ENCODE results near the gene ZNF608. TPM values are rescaled to one million over a fixed set of nuclear protein-coding genes. Genes with fewer than 3 reads are reported as not detected.

ZNF608 gene
- total and polyA plus RNA-seq, 3 donors from 2014 or later: 28.7 to 42.4 (median 42.1) TPM

- Histone ChIP-seq H3K36me3 (ENCODE audit: low read depth, missing control alignments) (no peaks in the 10 kb centered on the region), H3K9me3 (no peaks in the 10 kb centered on the region), H3K27ac (no peak overlapping the region), H3K4me1 (no peaks in the 10 kb centered on the region), H3K4me3 (no peak overlapping the region), H3K27me3 (no peaks in the 10 kb centered on the region)
- intact Hi-C loops (cut with DNase I; ENCODE audit: low total_unique reads): no loop called here
- TF ChIP-seq POLR2A (IDR thresholded peaks at IDR 0.05): no peak
- TF ChIP-seq CTCF (IDR thresholded peaks at IDR 0.05): no peak
- DNase-seq: no peak
- WGBS, 2 donors: 92 to 97% methylated on average over 3 of the region's 3 CpGs
These were observed 46.1 kb downstream of the ZNF608 start for GRCh38 chr5:124700333-124700732.

GRCh38 chr5:124698770-124699169 is 47.7 kb downstream of the ZNF608 start:
- WGBS, 2 donors: 59 to 68% methylated on average over 1 of the region's 1 CpG
- H3K27ac ChIP-seq: peak overlapping the region in 1 of 2 donors; percentile 9
- TF ChIP-seq POLR2A (IDR thresholded peaks at IDR 0.05): no peak
- no peak for TF ChIP-seq CTCF (IDR thresholded peaks at IDR 0.05)

GRCh38 chr5:124697933-124698591 is 48.4 kb downstream of the ZNF608 start:
- no peak overlapping the region for H3K4me3 ChIP-seq
- DNase-seq: peak; percentile 22

More at GRCh38 chr5:124698770-124699169, 47.7 kb downstream of the ZNF608 start:
- no peak for DNase-seq
- Histone ChIP-seq H3K9me3 (no peaks in the 10 kb centered on the region), H3K27me3 (no peaks in the 10 kb centered on the region), H3K4me3 (no peak overlapping the region), H3K36me3 (ENCODE audit: low read depth, missing control alignments) (no peaks in the 10 kb centered on the region), H3K4me1 (no peaks in the 10 kb centered on the region)
- intact Hi-C loops (cut with DNase I; ENCODE audit: low total_unique reads): no loop called here

GRCh38 chr5:124697501-124697900 is 48.9 kb downstream of the ZNF608 start:
- no peak for DNase-seq
- no peaks in the 10 kb centered on the region for H3K36me3 ChIP-seq (ENCODE audit: low read depth, missing control alignments)
- intact Hi-C loops (cut with DNase I; ENCODE audit: low total_unique reads): no loop called here
- H3K27ac ChIP-seq: peak overlapping the region in 1 of 2 donors; percentile 9
- 45 to 56% methylated on average over 1 of the region's 1 CpG for WGBS, 2 donors
- TF ChIP-seq CTCF (IDR thresholded peaks at IDR 0.05) (no peak), POLR2A (IDR thresholded peaks at IDR 0.05) (no peak)
- no peaks in the 10 kb centered on the region for H3K4me1 ChIP-seq
- no peaks in the 10 kb centered on the region for H3K9me3 ChIP-seq
- H3K27me3 ChIP-seq: no peaks in the 10 kb centered on the region
- H3K4me3 ChIP-seq: no peak overlapping the region

More at GRCh38 chr5:124697933-124698591, 48.4 kb downstream of the ZNF608 start:
- WGBS, 2 donors: 50 to 57% methylated on average over 4 of the region's 4 CpGs
- Histone ChIP-seq H3K4me1 (no peaks in the 10 kb centered on the region), H3K27ac (peak overlapping the region in 1 of 2 donors; percentile 9), H3K27me3 (no peaks in the 10 kb centered on the region), H3K36me3 (ENCODE audit: low read depth, missing control alignments) (no peaks in the 10 kb centered on the region), H3K9me3 (no peaks in the 10 kb centered on the region)
- TF ChIP-seq CTCF (IDR thresholded peaks at IDR 0.05) (no peak), POLR2A (IDR thresholded peaks at IDR 0.05) (no peak)
- intact Hi-C loops (cut with DNase I; ENCODE audit: low total_unique reads): no loop called here

- no peak for TF ChIP-seq POLR2A (IDR thresholded peaks at IDR 0.05)
- no peak for TF ChIP-seq CTCF (IDR thresholded peaks at IDR 0.05)
- 92 to 95% methylated on average over 7 of the region's 7 CpGs for WGBS, 2 donors
- H3K36me3 ChIP-seq (ENCODE audit: low read depth, missing control alignments): no peaks in the 10 kb centered on the region
- H3K9me3 ChIP-seq: no peaks in the 10 kb centered on the region
- no peaks in the 10 kb centered on the region for H3K4me1 ChIP-seq
- H3K4me3 ChIP-seq: no peak overlapping the region
- no peaks in the 10 kb centered on the region for H3K27me3 ChIP-seq
- intact Hi-C loops (cut with DNase I; ENCODE audit: low total_unique reads): no loop called here
- DNase-seq: no peak
- peak overlapping the region in 1 of 2 donors; percentile 9 for H3K27ac ChIP-seq
These were observed 49.5 kb downstream of the ZNF608 start for GRCh38 chr5:124696898-124697297.

Data from testis (tissue), 3 donors.